H9 (cell line): ENCODE results near the gene ZNF524. TPM values are rescaled to one million over a fixed set of nuclear protein-coding genes. Genes with fewer than 3 reads are reported as not detected.

Source experiments
- DNase-seq: peaks from one replicate; pipeline ENCODE4 v3.0.0-alpha.2; 2017
- H2AFZ ChIP-seq: one replicate; pipeline ENCODE4 v1.6.1; 2013; ENCODE audit warnings: mild to moderate bottlenecking, low read length, control low read depth, moderate library complexity
- H2AK5ac ChIP-seq: 2 replicates; pipeline ENCODE4 v1.6.1; 2013; ENCODE audit warnings: low read length, control low read depth, mixed read lengths; ENCODE audit not compliant: insufficient read length
- H2BK120ac ChIP-seq: one replicate; pipeline ENCODE4 v1.6.1; 2013; ENCODE audit warnings: low read depth, mild to moderate bottlenecking, low read length, control low read depth, inconsistent platforms; ENCODE audit not compliant: poor library complexity, severe bottlenecking
- H2BK12ac ChIP-seq: 2 replicates; pipeline ENCODE4 v1.6.1; 2013; ENCODE audit warnings: low read length, control low read depth, mixed read lengths, low read depth; ENCODE audit not compliant: insufficient read length
- H2BK15ac ChIP-seq: 2 replicates; pipeline ENCODE4 v1.6.1; 2013; ENCODE audit warnings: low read depth, low read length, control low read depth
- H2BK20ac ChIP-seq: one replicate; pipeline ENCODE4 v1.6.1; 2013; ENCODE audit warnings: low read depth, mild to moderate bottlenecking, low read length, control low read depth, inconsistent platforms; ENCODE audit not compliant: poor library complexity, severe bottlenecking
- H2BK5ac ChIP-seq: 2 replicates; pipeline ENCODE4 v1.6.1; 2013; ENCODE audit warnings: low read length, control low read depth, mixed read lengths; ENCODE audit not compliant: insufficient read length
- H3K14ac ChIP-seq: 2 replicates; pipeline ENCODE4 v1.6.1; 2013; ENCODE audit warnings: low read length, control low read depth; ENCODE audit not compliant: insufficient read depth
- H3K18ac ChIP-seq: 2 replicates; pipeline ENCODE4 v1.6.1; 2013; ENCODE audit warnings: low read depth, mild to moderate bottlenecking, mixed read lengths, low read length, control low read depth; ENCODE audit not compliant: insufficient read length
- H3K23ac ChIP-seq: 2 replicates; pipeline ENCODE4 v1.6.1; 2013; ENCODE audit warnings: low read length, control low read depth, mixed read lengths, low read depth; ENCODE audit not compliant: insufficient read length
- H3K23me2 ChIP-seq: 2 replicates; pipeline ENCODE4 v1.6.1; 2013; ENCODE audit warnings: low read depth, mild to moderate bottlenecking, mixed read lengths, low read length, control low read depth; ENCODE audit not compliant: insufficient read length, poor library complexity, severe bottlenecking
- H3K27ac ChIP-seq: 2 replicates; pipeline ENCODE4 v1.5.1; 2013; ENCODE audit warnings: low read length, control low read depth, mixed read lengths, low read depth; ENCODE audit not compliant: insufficient read length
- H3K27me3 ChIP-seq: 2 replicates; pipeline ENCODE4 v1.6.1; 2013; ENCODE audit warnings: low read length, control low read depth, inconsistent platforms; ENCODE audit not compliant: insufficient read depth
- H3K4ac ChIP-seq: 2 replicates; pipeline ENCODE4 v1.6.1; 2013; ENCODE audit warnings: low read depth, mild to moderate bottlenecking, control low read depth, inconsistent platforms, low read length, moderate library complexity
- H3K4me1 ChIP-seq: 2 replicates; pipeline ENCODE4 v1.6.1; 2013; ENCODE audit warnings: low read length, control low read depth, inconsistent platforms; ENCODE audit not compliant: insufficient read depth
- H3K4me2 ChIP-seq: 2 replicates; pipeline ENCODE4 v1.6.1; 2013; ENCODE audit warnings: low read length, control low read depth, mixed read lengths; ENCODE audit not compliant: insufficient read length, insufficient read depth
- H3K56ac ChIP-seq: 2 replicates; pipeline ENCODE4 v1.6.1; 2013; ENCODE audit warnings: low read depth, mild to moderate bottlenecking, mixed read lengths, low read length, control low read depth; ENCODE audit not compliant: insufficient read length
- H3K79me1 ChIP-seq: 2 replicates; pipeline ENCODE4 v1.6.1; 2013; ENCODE audit warnings: low read depth, mild to moderate bottlenecking, moderate library complexity, low read length, control low read depth, inconsistent platforms; ENCODE audit not compliant: insufficient read depth, poor library complexity, severe bottlenecking
- H3K79me2 ChIP-seq: 2 replicates; pipeline ENCODE4 v1.6.1; 2013; ENCODE audit warnings: low read length, control low read depth, inconsistent platforms; ENCODE audit not compliant: insufficient read depth
- H3K9ac ChIP-seq: 2 replicates; pipeline ENCODE4 v1.6.1; 2013; ENCODE audit warnings: low read length, control low read depth, mixed read lengths; ENCODE audit not compliant: insufficient read length; ENCODE audit errors: extremely low read depth
- H3K9me3 ChIP-seq: one replicate; pipeline ENCODE4 v1.6.1; 2013; ENCODE audit warnings: low read depth, low read length, inconsistent platforms; ENCODE audit not compliant: control insufficient read depth
- H3T11ph ChIP-seq: one replicate; pipeline ENCODE4 v1.6.1; 2013; ENCODE audit warnings: mild to moderate bottlenecking, low read length, control low read depth, inconsistent platforms
- H4K20me1 ChIP-seq: one replicate; pipeline ENCODE4 v1.6.1; 2013; ENCODE audit not compliant: control insufficient read depth, insufficient read length, insufficient read depth
- H4K5ac ChIP-seq: 2 replicates; pipeline ENCODE4 v1.6.1; 2013; ENCODE audit warnings: low read depth, mild to moderate bottlenecking, mixed read lengths, low read length, control low read depth; ENCODE audit not compliant: insufficient read length
- H4K8ac ChIP-seq: replicated peaks from 2 replicates; pipeline ENCODE4 v1.6.1; 2013; ENCODE audit warnings: low read length, control low read depth, mixed read lengths, low read depth; ENCODE audit not compliant: insufficient read length
- H4K91ac ChIP-seq: 2 replicates; pipeline ENCODE4 v1.6.1; 2013; ENCODE audit warnings: low read depth, mild to moderate bottlenecking, moderate library complexity, mixed read lengths, low read length, control low read depth; ENCODE audit not compliant: insufficient read length
- H3K27ac Mint-ChIP-seq, 3 experiments: 2 replicates in 2 of 3; 3 replicates in 1 of 3; pipeline ENCODE4 v1.8.0; 2020 to 2021; ENCODE audit warnings: mixed read lengths in 3 of 3, mild to moderate bottlenecking in 1 of 3, moderate library complexity in 1 of 3
- H3K27me3 Mint-ChIP-seq: 2 replicates; pipeline ENCODE4 v1.8.0; 2021; ENCODE audit warnings: low read depth, mild to moderate bottlenecking, moderate library complexity, mixed read lengths
- H3K36me3 Mint-ChIP-seq, 3 experiments: 2 replicates in 2 of 3; 3 replicates in 1 of 3; pipeline ENCODE4 v1.8.0; 2020 to 2021; ENCODE audit warnings: low read depth in 3 of 3, mixed read lengths in 3 of 3; ENCODE audit not compliant: insufficient read depth in 1 of 3
- H3K4me1 Mint-ChIP-seq, 2 experiments: 2 replicates each; pipeline ENCODE4 v1.8.0; 2020; ENCODE audit warnings: mixed read lengths in 2 of 2
- H3K4me3 Mint-ChIP-seq, 2 experiments: 2 replicates in 1 of 2; 3 replicates in 1 of 2; pipeline ENCODE4 v1.8.0; 2020 to 2021; ENCODE audit warnings: mild to moderate bottlenecking in 2 of 2, mixed read lengths in 2 of 2, moderate library complexity in 1 of 2
- H3K9me3 Mint-ChIP-seq, 2 experiments: 2 replicates in 1 of 2; 3 replicates in 1 of 2; pipeline ENCODE4 v1.8.0; 2020; ENCODE audit warnings: mild to moderate bottlenecking in 2 of 2, mixed read lengths in 2 of 2, moderate library complexity in 1 of 2
- WGBS: extraction: QIAGEN DNeasy Blood & Tissue Kit; methylation state at CpG from one replicate; pipeline ENCODE4 v1.1.7; 2013; ENCODE audit warnings: missing lambda C conversion rate, low lambda C conversion rate, mixed read lengths; ENCODE audit not compliant: insufficient read length; ENCODE audit errors: extremely low coverage; 5-methylcytosine and 5-hydroxymethylcytosine counted together
- total RNA-seq: library from RNA; stranded (reverse); gene quantifications from 2 replicates; pipeline ENCODE4 v1.2.1, GENCODE V29; 2021
- TF ChIP-seq, protein P1 (sequence below): fragments of 200-600 bp; sonication (generic); conservative IDR thresholded peaks from 3 replicates; pipeline ENCODE4 v1.8.0; 2021; ENCODE audit warnings: antibody characterized with exemption, mild to moderate bottlenecking

ZNF524 gene
- total RNA-seq, 1 experiment from 2014 or later, result 3.0 TPM

DNA sequence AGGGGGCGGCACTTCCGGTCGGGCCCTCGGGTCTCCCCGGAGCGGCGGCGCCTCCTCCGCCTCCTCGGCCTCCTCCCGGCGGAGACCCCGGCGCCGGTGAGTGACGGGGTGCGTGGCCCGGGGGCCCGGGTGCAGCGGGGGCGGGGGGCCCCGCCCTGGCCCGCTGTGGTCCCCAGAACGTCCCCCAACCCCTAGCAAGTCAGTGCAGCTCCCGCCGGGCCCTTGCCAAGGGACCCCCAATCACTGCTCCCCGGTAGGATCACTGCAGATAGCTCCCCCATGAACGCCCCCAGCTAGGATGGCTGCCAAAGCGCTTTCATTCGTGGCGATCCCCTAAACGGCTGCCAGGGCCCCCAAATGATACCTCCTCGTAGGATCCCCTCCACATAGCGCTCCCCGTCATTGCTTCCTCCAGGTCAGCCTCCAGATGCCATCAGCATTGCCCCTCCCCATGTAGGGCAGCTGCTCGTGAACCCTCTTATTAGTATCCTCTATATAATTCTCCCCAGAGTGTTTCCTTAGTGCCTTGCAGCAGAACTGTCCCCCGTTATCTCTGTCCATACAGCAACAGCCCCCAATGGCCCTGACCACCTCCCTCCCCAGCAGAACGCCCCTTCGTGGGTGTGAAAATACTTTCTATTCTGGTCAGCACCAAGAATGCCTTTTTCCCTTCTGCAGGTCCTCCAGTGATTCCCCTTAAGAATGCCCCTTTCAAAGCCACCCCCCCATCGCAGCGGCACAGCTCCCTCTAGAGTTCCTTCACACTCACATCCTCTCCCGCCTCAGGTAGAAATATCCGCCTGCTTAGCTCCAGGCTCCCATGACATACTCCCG, 5.8 kb downstream of the ZNF524 start, which contains the start of gene ZNF865:
TSS of gene ZNF865 (plus strand) at position 11 of the 834 bp plus-strand sequence. CDS start 7,972 bp downstream, outside the sequence.
- H3K27ac Mint-ChIP-seq, result peak within 1 kb of the TSS; percentile 98 to 99 (median 98)
- no peak within 1 kb of the TSS for H4K8ac ChIP-seq
- peak within 1 kb of the TSS; percentile 92 to 97 for H3K4me3 Mint-ChIP-seq
- no peaks in the 10 kb centered on the region for H4K20me1 ChIP-seq
- H2AK5ac ChIP-seq, result no peak within 1 kb of the TSS
- no peak within 1 kb of the TSS for H3K56ac ChIP-seq
- peak; percentile 85 for DNase-seq
- no peak within 1 kb of the TSS for H2BK120ac ChIP-seq
- peaks cover 14 to 31% (median 23%) of the 10 kb centered on the region in 3 experiments for H3K36me3 Mint-ChIP-seq
- no peak within 1 kb of the TSS for H2BK12ac ChIP-seq
- H3K18ac ChIP-seq, result peak within 1 kb of the TSS; percentile 68
- peaks cover 31 to 32% of the 10 kb centered on the region in 2 experiments for H3K4me1 Mint-ChIP-seq
- peaks cover 8% of the 10 kb centered on the region for H3K23me2 ChIP-seq
- TF ChIP-seq, protein P1, sequence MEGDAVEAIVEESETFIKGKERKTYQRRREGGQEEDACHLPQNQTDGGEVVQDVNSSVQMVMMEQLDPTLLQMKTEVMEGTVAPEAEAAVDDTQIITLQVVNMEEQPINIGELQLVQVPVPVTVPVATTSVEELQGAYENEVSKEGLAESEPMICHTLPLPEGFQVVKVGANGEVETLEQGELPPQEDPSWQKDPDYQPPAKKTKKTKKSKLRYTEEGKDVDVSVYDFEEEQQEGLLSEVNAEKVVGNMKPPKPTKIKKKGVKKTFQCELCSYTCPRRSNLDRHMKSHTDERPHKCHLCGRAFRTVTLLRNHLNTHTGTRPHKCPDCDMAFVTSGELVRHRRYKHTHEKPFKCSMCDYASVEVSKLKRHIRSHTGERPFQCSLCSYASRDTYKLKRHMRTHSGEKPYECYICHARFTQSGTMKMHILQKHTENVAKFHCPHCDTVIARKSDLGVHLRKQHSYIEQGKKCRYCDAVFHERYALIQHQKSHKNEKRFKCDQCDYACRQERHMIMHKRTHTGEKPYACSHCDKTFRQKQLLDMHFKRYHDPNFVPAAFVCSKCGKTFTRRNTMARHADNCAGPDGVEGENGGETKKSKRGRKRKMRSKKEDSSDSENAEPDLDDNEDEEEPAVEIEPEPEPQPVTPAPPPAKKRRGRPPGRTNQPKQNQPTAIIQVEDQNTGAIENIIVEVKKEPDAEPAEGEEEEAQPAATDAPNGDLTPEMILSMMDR, result peak; percentile 80
- H2BK20ac ChIP-seq, result no peak within 1 kb of the TSS
- H3K23ac ChIP-seq, result no peak within 1 kb of the TSS
- WGBS, result no CpG with 5 or more reads among the region's 44 CpGs
- H4K5ac ChIP-seq, result no peak within 1 kb of the TSS
- peaks cover 2 to 4% of the 10 kb centered on the region in 2 experiments; a peak in 1 of 5 replicates for H3K9me3 Mint-ChIP-seq
- no peak within 1 kb of the TSS for H3T11ph ChIP-seq
- no peaks in the 10 kb centered on the region for H3K27me3 Mint-ChIP-seq
- no peak within 1 kb of the TSS for H3K4ac ChIP-seq
- H2BK15ac ChIP-seq, result no peak within 1 kb of the TSS
- H3K79me2 ChIP-seq, result peaks cover under 1% of the 10 kb centered on the region; the same call in 1 of the 2 replicates
- no peak within 1 kb of the TSS for H4K91ac ChIP-seq
- H3K27me3 ChIP-seq, result no peaks in the 10 kb centered on the region
- no peaks in the 10 kb centered on the region for H3K9me3 ChIP-seq
- H3K27ac ChIP-seq, result peak within 1 kb of the TSS; percentile 91
- H3K9ac ChIP-seq, result peak within 1 kb of the TSS; percentile 75
- H3K4me2 ChIP-seq, result peak within 1 kb of the TSS; percentile 91
- peaks cover 4% of the 10 kb centered on the region for H3K79me1 ChIP-seq
- peak within 1 kb of the TSS; percentile 74 for H3K14ac ChIP-seq
- no peak within 1 kb of the TSS for H2AFZ ChIP-seq
- no peak within 1 kb of the TSS for H2BK5ac ChIP-seq
- H3K4me1 ChIP-seq, result peaks cover 4% of the 10 kb centered on the region; the same call in 1 of the 2 replicates
